GM12891 (cell line): ENCODE measurements around the gene RIPOR3.

Experiments used
- PAX5 ChIP-seq: IDR thresholded peaks from 2 replicates; pipeline ENCODE4 v1.6.1; 2011; ENCODE audit warnings: low read length, moderate library complexity, mild to moderate bottlenecking; ENCODE audit not compliant: insufficient read depth, severe bottlenecking
- POLR2A ChIP-seq: IDR thresholded peaks from 2 replicates; pipeline ENCODE4 v1.6.1; 2011; ENCODE audit warnings: low read depth, low read length, control low read depth
- POLR2AphosphoS5 ChIP-seq: IDR thresholded peaks from 2 replicates; pipeline ENCODE4 v1.6.1; 2011; ENCODE audit warnings: low read depth, low read length, control low read depth
- POU2F2 ChIP-seq: IDR thresholded peaks from 2 replicates; pipeline ENCODE4 v1.6.1; 2011; ENCODE audit warnings: low read depth, mild to moderate bottlenecking, control low read depth, low read length, moderate library complexity
- SPI1 ChIP-seq: IDR thresholded peaks from 2 replicates; pipeline ENCODE4 v1.6.1; 2011; ENCODE audit warnings: low read depth, low read length, control low read depth
- TAF1 ChIP-seq: IDR thresholded peaks from 2 replicates; pipeline ENCODE4 v1.6.1; 2011; ENCODE audit warnings: low read depth, low read length, control low read depth

- TF ChIP-seq POLR2A (peak; percentile 50), POLR2AphosphoS5 (0 out of 2 replicates have a peak, but pooled peaks have one; percentile 47), TAF1 (no peak), SPI1 (no peak), PAX5 (no peak), POU2F2 (no peak)
Measured at GRCh38 chr20:50580016-50580747, 111.2 kb downstream of the RIPOR3 start.
